ENCODE measurements around the gene RDH5. TPM values are rescaled to one million over a fixed set of nuclear protein-coding genes. Genes with fewer than 3 reads are reported as not detected.

The RDH5 gene
- total RNA-seq, 1 donor from 2014 or later: 4.4 TPM

DNA sequence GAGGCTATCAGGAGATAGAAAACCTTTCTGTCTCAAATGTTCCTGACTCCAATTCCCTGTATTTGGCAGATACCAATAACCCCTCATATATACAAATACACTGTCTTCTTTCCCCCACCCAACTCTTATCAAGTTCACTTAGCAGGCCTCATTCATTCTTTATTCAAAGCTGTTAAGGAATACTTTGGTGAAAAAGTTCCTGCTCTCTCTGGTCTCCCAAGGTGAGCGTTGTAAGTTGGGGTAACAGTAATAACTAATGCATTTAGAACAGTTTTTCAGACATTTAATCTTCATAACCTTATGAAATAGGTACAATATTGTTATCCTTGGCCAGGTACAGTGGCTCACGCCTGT lies 18.8 kb downstream of the RDH5 start:
- no peaks in the 10 kb centered on the region for H3K9me3 Mint-ChIP-seq (ENCODE audit: unreplicated experiment)
- H3K27me3 Mint-ChIP-seq (ENCODE audit: unreplicated experiment): peaks cover 8% of the 10 kb centered on the region
- no peak overlapping the region for H3K4me3 Mint-ChIP-seq (ENCODE audit: unreplicated experiment)
- no peak for DNase-seq (ENCODE audit: low spot score)
- no peaks in the 10 kb centered on the region for H3K36me3 Mint-ChIP-seq (ENCODE audit: low read depth, unreplicated experiment)
- TF ChIP-seq, protein P1, sequence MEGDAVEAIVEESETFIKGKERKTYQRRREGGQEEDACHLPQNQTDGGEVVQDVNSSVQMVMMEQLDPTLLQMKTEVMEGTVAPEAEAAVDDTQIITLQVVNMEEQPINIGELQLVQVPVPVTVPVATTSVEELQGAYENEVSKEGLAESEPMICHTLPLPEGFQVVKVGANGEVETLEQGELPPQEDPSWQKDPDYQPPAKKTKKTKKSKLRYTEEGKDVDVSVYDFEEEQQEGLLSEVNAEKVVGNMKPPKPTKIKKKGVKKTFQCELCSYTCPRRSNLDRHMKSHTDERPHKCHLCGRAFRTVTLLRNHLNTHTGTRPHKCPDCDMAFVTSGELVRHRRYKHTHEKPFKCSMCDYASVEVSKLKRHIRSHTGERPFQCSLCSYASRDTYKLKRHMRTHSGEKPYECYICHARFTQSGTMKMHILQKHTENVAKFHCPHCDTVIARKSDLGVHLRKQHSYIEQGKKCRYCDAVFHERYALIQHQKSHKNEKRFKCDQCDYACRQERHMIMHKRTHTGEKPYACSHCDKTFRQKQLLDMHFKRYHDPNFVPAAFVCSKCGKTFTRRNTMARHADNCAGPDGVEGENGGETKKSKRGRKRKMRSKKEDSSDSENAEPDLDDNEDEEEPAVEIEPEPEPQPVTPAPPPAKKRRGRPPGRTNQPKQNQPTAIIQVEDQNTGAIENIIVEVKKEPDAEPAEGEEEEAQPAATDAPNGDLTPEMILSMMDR (IDR thresholded peaks at IDR 0.05; ENCODE audit: unreplicated experiment): peak; percentile 28
- peaks cover 17% of the 10 kb centered on the region for H3K4me1 Mint-ChIP-seq (ENCODE audit: unreplicated experiment)
- H3K27ac Mint-ChIP-seq (ENCODE audit: unreplicated experiment): peak overlapping the region; percentile 85

DNA sequence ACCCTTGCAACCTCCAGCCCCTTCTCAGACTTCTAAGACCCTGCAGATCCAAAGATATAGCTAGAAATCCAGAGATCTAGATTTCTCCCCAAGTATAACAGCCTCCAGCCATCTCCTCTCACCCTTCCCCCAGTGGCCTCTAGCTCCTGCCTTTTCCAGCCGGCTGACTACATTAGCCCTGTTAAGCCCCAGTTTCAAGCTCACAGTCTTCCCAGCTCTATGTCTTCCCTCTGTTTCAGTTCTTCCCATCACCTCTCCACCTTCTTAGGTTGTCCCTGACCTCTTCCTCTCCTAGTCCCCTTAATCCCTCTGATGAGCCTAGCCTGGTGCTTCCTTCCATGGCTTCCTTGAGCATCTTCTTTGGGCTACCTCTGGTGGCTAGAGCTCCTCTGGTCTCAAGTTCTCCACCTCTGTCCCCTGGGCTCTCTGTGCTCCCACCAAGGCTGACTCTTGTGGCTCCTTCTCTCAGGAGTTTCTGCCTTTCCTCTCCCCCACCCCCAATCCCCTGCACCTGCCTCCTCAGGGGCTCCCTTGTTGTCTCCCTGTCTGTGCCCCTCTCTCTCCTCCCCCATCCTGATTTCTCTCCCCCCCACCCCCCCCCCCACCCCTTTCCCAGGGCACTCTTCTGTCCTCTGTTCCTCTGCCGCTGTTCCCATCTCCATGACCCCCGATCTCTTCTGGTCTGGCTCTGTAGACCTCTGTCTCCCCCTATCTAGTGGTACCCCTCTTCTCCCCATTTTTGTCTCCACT lies 21.9 kb downstream of the RDH5 start:
- Mint-ChIP-seq H3K27ac (ENCODE audit: unreplicated experiment) (peak overlapping the region; percentile 82), H3K27me3 (ENCODE audit: unreplicated experiment) (peaks cover 8% of the 10 kb centered on the region), H3K4me1 (ENCODE audit: unreplicated experiment) (peaks cover 38% of the 10 kb centered on the region), H3K9me3 (ENCODE audit: unreplicated experiment) (no peaks in the 10 kb centered on the region), H3K36me3 (ENCODE audit: low read depth, unreplicated experiment) (no peaks in the 10 kb centered on the region), H3K4me3 (ENCODE audit: unreplicated experiment) (peak overlapping the region; percentile 88)
- DNase-seq (ENCODE audit: low spot score): no peak
- TF ChIP-seq, protein P1 (IDR thresholded peaks at IDR 0.05; ENCODE audit: unreplicated experiment): no peak

DNA sequence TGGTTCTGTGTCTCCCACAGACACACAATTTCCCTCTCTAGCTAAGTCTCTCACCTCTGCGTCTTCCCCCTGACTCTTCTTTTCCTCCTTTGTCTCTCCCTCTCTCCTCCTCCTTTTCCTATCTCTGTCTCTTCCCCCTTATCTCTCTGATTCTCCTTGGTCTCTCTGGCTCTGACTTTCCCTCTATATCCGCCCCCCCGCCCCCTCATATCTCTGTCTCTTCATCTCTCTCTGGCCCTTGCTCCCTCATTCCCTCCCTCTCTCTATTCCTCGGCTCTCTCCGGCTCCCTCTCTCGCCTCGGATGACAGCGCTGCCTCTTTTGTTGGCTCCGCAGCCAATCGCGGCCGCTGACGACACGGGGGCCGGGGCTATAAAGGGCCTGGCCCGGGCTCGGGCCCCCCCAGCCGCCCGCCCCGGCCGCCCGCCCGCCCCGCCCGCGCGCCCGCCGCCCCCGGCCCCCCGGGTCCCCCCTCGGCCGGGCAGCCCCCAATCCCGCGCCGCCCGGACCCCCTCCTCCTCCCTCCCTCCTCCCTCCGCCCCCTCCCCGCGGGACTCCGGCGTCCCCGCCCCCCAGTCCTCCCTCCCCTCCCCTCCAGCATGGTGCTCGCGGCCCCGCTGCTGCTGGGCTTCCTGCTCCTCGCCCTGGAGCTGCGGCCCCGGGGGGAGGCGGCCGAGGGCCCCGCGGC lies 22.7 kb downstream of the RDH5 start, which contains the start of gene GDF11:
GDF11 (plus strand) TSS at position 404 of the 687 bp plus-strand sequence; CDS start at position 599, 195 bp downstream.
- H3K27ac Mint-ChIP-seq (ENCODE audit: unreplicated experiment): peak within 1 kb of the TSS; percentile 82
- H3K4me3 Mint-ChIP-seq (ENCODE audit: unreplicated experiment): peak within 1 kb of the TSS; percentile 88
- H3K27me3 Mint-ChIP-seq (ENCODE audit: unreplicated experiment): peaks cover 8% of the 10 kb centered on the region
- peaks cover 30% of the 10 kb centered on the region for H3K4me1 Mint-ChIP-seq (ENCODE audit: unreplicated experiment)
- TF ChIP-seq, protein P1 (IDR thresholded peaks at IDR 0.05; ENCODE audit: unreplicated experiment): no peak
- no peaks in the 10 kb centered on the region for H3K36me3 Mint-ChIP-seq (ENCODE audit: low read depth, unreplicated experiment)
- peak; percentile 67 for DNase-seq (ENCODE audit: low spot score)
- no peaks in the 10 kb centered on the region for H3K9me3 Mint-ChIP-seq (ENCODE audit: unreplicated experiment)

DNA sequence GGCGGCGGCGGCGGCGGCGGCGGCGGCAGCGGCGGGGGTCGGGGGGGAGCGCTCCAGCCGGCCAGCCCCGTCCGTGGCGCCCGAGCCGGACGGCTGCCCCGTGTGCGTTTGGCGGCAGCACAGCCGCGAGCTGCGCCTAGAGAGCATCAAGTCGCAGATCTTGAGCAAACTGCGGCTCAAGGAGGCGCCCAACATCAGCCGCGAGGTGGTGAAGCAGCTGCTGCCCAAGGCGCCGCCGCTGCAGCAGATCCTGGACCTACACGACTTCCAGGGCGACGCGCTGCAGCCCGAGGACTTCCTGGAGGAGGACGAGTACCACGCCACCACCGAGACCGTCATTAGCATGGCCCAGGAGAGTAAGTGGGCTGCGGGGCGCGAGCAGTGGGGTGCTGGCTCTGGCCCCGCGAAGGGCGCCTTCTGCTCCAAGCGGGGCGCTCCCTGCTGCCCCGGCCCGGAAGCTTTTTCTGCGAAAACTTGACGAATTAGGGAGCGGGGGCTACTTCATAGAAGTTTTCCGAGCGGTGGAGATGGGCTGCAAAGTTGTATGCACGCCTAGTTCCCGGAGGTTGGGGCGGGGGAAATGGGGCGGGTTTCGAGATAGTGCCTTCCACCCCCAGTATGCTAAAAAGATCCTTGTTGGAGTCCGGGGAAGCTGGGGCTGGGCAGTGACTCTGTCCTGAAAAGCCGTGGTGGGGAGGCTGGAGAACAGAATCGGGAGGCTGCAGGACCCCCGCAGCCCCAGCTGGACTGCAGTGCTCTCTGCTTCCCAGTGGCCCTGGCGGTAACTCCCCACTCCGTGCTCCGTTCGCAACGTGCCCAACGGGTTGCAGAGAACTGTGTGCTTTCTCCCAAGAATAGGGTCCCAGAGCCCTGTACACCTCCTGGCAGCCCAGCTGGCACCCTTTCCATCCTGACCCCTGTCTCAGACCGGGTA lies 23.5 kb downstream of the RDH5 start:
- Mint-ChIP-seq H3K36me3 (ENCODE audit: low read depth, unreplicated experiment) (no peaks in the 10 kb centered on the region), H3K4me1 (ENCODE audit: unreplicated experiment) (peaks cover 27% of the 10 kb centered on the region), H3K9me3 (ENCODE audit: unreplicated experiment) (no peaks in the 10 kb centered on the region), H3K27ac (ENCODE audit: unreplicated experiment) (no peak overlapping the region), H3K4me3 (ENCODE audit: unreplicated experiment) (peak overlapping the region; percentile 87), H3K27me3 (ENCODE audit: unreplicated experiment) (peaks cover 8% of the 10 kb centered on the region)
- TF ChIP-seq, protein P1 (IDR thresholded peaks at IDR 0.05; ENCODE audit: unreplicated experiment): no peak
- DNase-seq (ENCODE audit: low spot score): peak; percentile 52
